GM12892 (cell line): ENCODE data around the gene FNBP1.
A peak's percentile ranks its signal among the peaks of the same experiment; 100 is the strongest.

ENCODE experiments used
- POLR2A ChIP-seq: IDR thresholded peaks from 2 replicates; pipeline ENCODE4 v1.6.1; 2011; ENCODE audit warnings: low read depth, low read length, control low read depth
- POLR2AphosphoS5 ChIP-seq: IDR thresholded peaks from 2 replicates; pipeline ENCODE4 v1.6.1; 2011; ENCODE audit warnings: low read depth, low read length, control low read depth

DNA sequence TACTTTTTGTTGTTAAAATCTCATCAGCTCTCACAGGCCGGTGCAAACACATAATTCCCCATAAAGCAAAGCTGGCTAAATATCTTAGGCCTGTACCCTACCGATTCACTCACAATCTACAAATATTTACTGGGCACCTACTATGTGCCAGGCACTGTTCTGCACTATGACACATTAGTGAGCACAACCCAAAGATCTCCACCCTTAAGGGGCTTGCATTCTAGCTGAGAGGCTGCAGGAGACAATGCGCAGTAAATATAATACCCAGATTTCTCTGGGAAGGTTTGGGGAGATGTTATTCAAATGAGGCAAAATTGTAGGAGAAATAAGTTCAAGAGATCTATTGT is 53.7 kb downstream of the FNBP1 start:
- TF ChIP-seq POLR2A (peak; percentile 31; the same call in 1 of the 2 replicates), POLR2AphosphoS5 (no peak; the same call in 1 of the 2 replicates)
